HG02870 (cell line): ENCODE results near the gene PKMYT1.
"Not testable (repeated sequence)": the region's sequence is repeated elsewhere in the genome, so short reads cannot be mapped to it uniquely, and the experiment has no call there.

Experiments used
- ATAC-seq: cut with Tn5 transposase; IDR thresholded peaks from one replicate; pipeline ENCODE4 v1.9.1; 2021; ENCODE audit warnings: mild to moderate bottlenecking, moderate library complexity; ENCODE audit not compliant: unreplicated experiment

The PKMYT1 gene

DNA sequence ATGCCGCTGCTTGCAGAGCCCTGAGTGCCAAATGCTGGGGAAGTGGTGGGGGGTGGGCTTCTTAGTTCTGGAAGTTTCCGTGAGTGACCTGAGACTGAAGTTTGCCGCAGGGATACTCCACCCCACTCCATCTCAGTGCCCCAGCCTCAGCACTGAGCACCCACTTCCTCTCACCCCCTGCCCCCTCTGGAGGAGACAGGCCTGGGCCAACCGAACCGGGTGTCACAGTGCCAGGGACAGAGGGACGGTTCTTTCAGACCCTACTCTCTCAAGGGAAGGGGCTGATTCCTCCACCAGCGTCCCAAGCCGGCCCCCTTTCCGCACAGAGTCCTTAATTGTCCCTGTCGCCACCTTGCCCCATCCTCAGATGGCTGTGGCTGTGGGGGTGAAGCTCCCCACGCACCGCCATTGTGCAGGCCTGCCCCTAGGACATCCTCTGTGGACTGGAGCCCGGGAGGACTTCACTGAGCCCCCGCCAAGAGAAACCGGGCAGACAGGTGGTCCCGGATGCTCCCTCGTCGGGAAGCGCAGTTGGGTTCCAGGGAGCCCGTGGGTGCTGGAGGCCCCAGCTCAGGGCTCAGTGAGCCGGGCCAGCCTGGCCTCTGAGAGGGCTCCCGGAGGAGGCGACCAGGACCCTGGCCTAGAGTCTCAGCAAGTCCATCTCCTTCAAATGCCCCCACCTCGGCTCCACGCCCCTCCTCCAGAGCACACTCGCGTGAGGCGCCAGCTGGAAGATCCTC is 17.7 kb downstream of the PKMYT1 start:
- ATAC-seq, result no peak

DNA sequence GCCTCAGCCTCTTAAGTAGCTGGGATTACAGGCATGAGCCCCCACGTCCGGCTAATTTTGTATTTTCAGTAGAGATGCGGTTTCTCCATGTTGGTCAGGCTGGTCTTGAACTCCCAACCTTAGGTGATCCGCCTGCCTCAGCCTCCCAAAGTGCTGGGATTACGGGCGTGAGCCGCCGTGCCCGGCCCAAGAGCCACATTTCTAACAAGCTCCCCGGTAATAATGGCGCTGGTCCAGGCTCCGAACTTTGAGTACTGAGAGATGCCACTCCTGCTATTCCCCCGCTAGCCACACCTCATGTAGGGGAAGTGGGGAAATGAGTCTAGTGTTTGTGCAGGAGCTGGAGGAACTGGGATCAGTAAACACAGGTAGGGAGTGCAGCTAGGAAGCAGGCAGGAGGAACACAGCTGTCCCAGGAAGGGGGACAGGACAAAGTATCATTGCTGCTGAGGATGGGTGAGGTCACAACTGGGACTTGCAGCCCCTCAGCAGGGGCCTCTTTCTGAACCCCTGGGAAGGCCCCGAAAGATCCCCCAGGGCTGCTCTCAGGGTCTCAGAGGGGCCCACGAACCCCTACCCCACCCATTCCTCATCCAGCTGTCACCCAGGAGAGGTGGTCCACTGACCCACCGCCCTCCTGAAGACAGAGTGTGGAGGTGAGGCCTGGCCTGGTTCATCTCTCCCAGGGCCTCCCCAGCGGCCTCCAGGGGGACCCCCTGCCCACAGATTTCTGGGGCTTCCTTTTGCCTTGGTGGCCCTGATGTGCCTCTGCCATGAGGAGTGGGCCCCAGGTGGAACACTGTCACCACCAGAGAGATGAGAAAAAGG is 19.8 kb downstream of the PKMYT1 start:
- no peak for ATAC-seq

DNA sequence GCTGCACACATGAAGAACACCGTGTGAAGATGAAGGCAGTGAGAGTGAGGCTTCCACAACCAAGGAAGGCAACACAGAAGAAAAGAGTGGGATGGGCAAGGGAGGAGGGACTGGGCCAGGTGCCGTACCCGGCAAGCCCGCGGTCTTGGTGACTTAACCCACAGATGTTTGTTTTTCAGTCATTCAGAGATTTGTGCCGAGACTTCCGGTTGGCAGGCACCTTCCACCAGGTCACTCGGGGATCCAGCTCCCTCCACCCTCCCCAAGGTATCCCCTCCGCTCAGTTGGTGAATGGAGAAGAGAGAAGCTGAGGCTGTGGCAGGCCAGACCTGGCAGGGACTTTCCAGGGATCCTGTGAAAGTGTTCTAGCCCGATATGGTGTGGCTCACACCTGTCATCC is 21.0 kb downstream of the PKMYT1 start:
- ATAC-seq, result no peak

DNA sequence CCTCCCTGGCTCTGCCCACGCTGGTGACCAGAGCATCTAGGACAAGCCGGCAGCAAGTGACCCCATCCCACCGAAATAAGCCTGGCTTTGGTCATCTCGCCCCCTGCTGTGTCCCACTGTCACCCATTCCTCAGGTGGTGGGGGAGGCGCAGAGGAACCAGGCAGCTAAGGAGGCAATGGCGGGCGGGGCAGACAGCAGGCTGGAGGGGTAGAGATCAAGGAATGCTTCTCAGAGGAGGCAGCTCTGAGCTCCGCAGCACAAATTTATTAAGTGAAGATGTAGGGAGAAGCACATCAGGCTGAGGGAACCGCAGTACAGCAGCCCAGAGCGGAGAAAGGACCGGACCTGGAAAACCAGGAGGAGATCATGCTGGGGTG is 23.7 kb downstream of the PKMYT1 start:
- no peak for ATAC-seq

DNA sequence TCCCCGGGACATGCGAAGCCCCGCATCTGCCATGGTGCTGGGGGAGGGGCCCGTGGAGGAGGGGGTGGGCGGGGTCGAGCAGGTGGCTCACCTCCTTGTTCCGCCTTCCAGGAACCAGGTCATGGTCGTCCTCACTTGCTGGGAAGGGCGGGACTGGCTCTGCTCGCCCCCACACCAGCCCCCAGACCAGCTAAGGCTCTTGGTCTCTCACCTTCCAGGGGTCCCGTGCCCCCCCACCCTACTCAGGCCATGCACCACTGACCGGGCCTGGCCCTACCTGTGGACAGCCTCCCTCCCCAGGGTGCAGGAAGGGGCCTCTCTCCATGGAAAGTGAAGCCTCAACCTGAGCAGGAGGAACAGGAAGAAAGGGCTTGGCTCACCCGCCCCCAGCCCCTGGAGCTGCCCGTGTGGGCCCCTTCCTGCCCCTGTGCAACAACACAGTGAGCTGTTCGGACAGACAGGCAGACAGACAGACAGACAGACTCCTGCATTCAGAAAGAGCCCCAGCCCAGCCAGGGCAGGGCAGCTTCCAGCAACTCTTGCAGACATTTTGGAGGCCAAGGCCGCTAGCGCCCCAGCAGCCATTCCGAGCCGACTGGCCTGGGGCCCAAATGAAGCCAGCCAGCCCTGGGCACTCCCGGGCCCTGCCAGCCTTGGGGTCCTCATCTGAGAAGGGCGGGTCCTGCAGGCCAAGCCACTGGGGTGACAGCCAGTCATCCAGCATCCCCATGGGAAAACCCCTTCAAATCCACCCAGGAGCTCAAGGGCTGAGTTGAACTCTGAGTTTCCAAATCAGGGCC is 24.3 kb downstream of the PKMYT1 start:
- ATAC-seq, result no peak

DNA sequence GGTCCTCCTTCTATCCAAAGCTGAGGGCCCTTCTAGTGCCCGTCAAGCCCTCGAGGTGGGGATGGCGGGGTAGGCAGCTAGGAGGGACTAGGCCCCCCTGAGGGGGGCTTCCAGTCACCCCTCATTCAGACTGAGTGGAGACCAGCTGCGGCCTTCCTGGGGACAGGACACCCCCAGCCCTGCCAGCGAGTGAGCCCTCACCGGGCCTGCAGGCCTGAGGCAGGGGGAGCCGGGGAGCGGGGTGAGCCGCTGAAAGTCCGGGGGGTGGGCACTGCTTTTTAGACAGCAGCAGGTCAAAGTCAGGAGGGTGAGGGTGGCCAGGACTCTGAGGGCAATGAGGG is 24.8 kb downstream of the PKMYT1 start:
- no peak for ATAC-seq

DNA sequence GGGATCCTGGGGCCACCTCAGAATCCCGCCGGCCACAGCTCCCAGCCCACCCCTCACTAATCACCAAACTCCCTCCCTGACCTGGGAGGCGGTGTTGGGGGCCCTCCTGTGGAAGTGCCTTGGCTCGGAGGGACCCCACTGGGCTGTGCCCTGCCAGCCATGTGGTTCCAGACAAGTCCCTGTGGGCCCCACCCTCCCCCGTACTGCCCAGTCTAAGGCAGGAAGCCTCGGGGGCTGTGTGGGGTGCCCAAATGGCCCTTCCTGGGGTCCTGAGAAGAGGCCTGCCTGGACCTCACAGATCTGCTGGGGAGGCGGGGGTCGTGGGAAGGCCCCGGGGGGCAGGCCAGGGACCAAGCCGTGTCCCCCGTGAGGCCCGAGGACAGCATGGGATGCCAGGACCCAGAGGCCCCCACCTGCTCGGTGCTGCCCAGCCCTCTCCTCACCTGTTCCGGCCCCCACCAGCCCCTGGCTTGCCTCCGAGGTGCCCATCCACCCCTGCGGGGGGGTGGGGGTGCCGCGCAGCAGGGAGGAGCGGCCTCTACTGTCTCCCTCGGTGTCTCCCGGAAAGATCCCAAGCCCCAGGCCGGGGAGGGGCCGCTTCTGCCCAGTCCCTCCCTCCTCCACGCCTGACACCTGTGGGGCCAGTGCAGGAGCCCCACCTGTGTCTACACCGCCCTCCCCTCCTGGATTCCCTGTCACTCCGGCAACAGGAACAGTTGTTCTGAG is 25.4 kb downstream of the PKMYT1 start:
- no peak for ATAC-seq

DNA sequence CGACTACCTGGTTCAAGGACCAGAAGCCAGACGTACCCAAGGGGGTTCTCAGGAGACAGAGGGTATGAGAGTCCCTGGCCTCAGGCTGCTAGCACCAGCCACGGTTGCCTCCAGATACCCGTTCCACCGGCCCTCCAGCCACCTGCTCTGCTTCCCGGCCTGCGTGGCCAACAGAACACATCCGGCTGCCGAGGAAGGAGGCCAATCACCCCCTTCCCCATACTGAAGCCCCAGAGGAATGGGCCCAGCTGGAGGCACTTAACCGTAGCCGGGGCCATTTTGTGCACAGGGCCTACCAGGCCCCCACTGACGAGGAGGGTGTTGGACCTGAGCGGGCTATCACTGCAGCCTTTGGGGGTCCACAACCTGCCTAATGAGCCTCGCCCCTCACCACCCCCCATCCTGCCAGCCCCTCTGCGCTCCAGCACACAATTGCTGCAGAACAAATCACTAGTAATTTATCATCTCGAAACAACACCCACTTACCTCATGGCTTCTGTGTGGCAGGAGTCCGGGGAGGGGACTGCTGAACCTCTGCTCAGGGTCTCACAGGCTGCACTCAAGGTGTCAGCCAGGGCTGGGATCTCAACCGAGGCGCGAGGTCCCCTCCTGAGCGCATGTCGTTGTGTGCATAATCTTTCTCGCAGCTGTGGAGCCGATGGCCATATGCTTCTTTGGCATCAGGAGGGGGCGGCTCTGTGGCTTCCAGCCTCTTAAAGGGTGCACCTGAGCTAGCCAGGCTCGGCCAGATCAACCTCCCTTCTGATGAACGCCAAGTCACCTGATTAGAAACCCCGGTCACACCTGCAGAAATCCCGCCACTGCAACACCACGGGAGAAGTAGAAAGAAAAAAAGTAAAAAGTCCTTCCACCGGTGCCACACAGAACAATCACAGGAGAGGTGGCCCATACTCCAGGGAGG is 26.3 kb downstream of the PKMYT1 start:
- ATAC-seq, result no peak

DNA sequence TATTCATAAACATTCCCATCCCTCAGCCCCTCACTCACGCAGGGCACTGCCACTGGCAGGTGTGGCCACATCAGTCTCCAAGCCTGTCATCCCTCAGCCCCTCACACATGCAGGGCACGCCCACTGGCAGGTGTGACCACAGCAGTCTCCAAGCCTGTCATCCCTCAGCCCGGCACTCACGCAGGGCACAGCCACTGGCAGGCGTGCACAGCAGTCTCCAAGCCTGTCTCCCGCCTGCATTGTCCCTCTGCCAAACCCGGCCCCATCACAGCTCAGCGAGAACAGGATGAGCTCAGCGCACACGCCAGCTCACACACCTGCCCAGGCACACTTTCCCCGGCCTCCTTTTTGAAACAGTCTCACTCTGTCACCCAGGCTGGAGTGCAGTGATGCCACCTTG is 27.6 kb downstream of the PKMYT1 start:
- ATAC-seq, result no peak

DNA sequence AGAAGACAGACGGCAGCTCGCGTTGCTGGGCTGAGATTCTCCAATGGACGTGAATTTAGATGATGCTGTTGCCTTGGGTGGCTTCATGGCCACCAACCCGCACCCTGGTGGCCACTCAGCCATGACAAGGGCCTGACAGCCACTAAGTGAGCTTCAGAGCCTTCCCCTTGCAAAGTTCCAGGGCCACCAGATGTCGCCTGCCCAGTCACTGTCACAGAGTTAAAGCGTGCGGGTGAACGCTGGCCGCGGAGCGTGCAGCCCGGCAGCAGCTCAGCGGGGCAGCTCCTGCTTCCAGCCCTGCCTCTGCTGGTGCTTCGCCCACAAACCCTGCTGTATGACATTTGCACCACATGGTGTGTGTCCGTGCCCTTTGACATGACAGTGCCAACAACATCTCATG is 29.5 kb downstream of the PKMYT1 start:
- ATAC-seq, result no peak

DNA sequence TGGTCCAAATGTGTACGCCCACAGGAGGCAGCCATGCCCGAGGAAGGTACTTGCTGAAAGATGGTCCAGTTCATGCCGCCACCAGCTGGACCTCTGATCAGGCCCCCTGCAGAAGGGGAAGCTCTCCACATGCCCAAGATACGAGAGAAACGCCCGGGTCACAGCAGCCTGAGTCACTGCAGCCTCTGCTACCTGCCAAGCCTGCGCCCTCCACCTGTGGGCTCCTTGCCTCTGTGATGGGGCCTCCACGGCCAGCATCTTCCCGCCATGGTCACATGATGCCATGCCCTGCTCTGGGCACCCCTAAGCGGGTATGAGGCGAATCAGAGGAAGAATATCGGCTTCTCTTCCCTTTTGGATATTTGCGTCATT is 29.9 kb downstream of the PKMYT1 start:
- ATAC-seq, result no peak

DNA sequence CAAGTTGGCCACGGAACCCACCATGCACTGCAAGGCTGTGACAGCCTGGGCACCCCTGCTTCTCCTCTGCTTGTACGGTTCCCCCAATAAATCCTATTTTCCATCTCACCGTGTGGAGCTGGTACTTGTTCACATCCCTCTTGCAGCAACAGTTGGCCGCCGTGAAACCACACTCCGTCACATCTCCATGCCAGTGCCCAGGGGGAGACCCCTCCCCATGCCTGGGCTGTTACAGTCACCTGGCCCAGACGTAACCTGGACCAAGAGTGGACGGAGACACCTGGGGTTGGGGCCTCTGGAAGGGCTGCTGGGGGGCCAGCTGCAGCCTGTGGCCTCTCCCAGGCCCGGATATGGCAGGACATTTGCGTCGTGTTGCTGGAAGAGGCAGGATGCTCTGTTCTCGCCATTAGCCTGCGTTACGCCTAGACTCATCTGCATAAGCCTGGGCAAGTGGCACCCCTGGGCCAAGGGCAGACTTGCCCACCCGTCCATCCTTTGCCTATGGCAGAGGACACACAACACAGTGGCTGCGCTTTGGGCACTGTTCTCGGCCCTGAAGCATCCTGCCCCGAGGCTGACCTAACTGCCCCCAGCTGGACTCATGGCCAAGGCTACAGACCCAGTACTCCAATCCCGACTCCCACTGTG is 30.4 kb downstream of the PKMYT1 start:
- no peak for ATAC-seq

DNA sequence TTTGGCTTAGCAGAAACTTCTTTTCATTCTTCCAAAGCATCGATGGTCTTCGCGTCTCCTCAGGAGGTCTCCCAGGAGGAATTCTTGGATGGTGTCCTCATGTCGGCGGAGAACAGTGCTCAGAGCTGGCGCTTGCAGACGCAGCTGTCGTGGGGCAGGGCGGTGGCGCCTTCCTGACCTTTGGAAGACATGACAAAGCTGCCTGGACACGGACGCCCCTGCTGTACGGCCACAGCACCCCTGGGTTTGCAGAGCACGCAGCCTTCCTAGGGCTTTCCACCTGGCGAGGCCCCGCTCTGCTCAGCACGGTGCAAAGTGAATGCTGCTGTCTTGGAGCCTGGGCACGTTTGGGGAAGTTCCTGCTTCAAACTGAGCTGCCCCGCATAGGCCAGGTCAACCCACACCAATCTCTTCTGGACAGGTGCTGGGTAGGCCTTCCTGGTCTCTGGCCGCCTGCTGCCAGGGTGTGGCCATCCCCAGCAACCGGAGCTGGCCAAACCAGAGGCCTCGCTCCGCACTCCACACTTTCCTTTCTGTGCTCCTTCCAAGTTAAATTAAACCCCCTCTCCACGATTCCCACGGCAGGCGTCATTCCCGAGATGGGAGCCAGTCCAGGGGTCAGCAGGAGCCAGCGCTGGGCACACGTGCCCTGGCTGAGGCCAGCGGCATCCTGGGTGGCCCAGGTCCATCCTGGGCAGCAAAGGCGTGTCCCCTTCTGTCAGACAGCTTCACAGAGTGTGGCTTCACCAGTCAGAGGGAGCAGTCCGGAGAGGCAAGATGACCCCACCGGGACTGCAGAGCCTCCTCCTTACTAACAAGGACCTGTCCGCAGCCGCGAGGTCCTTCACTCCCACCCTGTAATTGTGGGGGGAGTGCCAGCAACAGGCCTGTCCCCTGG is 31.2 kb downstream of the PKMYT1 start:
- no peak for ATAC-seq

DNA sequence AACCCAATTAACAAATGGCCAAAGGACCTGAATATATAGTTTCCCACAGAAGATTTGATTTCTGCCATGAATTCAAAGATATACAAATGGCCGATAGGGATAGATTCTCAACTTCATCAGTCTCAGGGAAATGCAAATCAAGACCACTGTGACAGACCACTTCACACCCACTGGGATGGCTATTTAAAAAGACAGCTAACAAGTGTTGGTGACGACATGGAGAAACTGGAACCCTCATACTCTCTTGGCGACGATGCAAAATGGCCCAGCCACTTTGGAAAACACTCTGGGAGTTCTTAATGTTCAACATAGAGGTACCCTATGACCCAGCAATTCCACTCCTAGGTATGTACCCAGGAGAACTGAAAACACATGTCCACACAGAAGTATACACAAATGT is 33.6 kb downstream of the PKMYT1 start:
- no peak for ATAC-seq

DNA sequence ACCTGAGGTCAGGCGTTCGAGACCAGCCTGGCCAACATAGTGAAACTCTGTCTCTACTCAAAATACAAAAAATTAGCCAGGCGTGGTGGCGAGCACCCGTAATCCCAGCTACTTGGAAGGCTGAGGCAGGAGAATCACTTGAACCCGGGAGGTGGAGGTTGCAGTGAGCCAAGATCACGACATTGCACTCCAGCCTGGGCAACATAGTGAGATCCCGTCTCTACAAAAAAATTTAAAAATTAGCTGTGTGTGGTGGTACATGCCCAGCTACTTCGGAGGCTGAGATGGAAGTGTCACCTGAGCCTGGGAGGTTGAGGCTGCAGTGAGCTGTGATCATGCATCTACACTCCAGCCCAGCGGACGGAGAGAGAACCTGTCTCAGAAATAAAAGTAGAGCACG is 36.5 kb downstream of the PKMYT1 start:
- not testable (repeated sequence) for ATAC-seq

DNA sequence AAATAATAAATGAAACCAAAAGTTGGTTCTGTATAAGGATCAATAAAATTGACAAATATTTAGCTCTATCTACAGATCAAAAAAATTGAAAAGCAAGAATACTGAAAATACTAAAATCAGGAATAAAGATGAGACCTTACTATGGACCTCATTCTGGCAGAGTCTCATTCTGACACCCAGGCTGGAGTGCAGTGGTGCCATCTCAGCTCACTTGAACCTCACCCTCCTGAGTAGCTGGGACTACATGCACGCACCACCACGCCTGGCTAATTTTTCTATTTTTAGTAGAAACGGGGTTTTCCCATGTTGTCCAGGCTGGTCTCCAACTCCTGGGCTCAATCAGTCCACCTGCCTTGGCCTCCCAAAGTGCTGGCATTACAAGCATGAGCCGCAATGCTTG is 38.2 kb downstream of the PKMYT1 start:
- ATAC-seq, result no peak

DNA sequence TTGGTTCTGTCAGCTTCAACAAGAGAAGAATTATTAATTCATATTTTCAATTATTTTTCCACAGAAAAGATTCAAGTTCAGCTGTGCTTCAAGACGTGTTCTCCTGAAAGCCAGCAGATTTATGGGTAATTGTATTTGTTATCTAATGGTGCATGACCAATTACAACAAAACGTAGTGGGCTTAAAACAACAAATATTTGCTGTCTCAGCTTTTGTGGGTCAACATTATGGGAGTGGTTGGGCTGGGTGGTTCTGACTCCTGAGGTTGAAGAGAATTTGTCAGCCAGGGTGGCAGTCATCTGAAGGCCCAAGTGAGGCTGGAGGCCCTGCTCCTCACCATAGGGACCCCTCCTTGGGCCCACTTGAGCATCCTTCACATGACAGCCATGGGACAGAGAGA is 40.3 kb downstream of the PKMYT1 start:
- no peak for ATAC-seq

DNA sequence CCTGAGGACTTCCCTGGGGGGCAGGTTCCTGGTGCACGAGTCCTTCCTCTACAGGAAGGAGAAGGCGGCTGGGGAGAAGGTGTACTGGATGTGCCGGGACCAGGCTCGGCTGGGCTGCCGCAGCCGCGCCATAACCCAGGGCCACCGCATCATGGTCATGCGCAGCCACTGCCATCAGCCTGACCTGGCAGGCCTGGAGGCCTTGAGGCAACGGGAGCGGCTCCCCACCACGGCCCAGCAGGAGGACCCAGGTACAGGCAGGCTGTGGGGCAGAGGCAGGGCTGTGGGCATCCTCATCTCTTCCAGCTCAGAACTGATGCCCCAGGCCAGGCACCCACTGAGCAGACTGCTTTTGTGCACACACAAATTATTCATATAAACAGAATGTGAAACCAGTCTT is 42.0 kb downstream of the PKMYT1 start:
- ATAC-seq, result no peak

DNA sequence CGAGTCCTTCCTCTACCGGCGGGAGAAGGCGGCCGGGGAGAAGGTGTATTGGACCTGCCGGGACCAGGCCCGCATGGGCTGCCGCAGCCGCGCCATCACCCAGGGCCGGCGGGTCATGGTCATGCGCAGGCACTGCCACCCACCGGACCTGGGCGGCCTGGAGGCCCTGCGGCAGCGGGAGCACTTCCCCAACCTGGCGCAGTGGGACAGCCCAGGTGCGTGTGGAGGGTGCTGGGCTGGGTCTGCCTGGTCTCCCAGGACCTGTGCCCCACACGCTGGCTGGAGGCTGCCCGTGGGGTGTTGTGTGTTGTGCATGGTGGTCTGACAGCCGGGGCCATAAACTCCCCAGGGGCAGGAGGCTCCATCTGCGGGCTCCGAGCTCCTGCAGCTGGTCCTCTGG is 43.1 kb downstream of the PKMYT1 start:
- no peak for ATAC-seq
